HG03460 (cell line): ENCODE measurements around the gene VSNL1.

ENCODE experiments used
- ATAC-seq: cut with Tn5 transposase; IDR thresholded peaks from one replicate; pipeline ENCODE4 v1.9.1; 2021; ENCODE audit not compliant: unreplicated experiment

VSNL1 gene

DNA sequence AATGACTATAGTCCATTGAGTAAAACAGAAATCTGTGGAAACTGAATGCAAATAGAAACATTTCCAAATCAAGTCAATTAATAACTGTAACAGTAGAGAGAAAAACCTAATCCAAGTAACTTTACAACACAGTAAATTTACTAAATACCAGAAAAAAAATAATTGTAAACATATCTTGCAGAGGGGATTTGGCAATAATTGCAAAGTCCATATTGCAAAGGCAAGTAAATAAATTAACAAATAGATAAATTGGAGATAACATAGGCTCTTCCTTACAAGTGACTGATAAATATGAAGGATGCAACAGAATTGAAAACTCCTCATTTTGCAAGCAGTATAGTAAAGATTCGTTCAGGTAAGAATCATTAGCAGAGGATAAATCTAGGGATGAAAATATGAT, 148.1 kb downstream of the VSNL1 start:
- ATAC-seq = no peak

DNA sequence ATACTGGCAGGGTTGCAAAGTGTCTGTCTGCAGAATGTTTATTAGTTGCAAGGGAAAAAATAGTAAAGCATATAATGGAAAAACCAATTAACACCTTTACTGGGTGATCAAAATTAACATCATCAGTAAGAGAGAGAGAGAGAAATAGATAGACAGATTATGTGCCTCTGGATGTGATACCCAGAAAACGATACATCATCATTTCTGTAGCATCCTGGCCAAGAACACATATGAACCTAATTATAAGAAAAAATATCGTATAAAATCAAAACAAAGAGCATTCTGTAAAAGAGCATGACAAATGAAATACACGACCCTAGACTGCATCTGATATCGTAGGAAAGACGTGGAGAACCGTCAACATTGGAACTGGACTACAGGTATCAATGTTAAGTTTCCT, 148.5 kb downstream of the VSNL1 start:
- no peak for ATAC-seq

DNA sequence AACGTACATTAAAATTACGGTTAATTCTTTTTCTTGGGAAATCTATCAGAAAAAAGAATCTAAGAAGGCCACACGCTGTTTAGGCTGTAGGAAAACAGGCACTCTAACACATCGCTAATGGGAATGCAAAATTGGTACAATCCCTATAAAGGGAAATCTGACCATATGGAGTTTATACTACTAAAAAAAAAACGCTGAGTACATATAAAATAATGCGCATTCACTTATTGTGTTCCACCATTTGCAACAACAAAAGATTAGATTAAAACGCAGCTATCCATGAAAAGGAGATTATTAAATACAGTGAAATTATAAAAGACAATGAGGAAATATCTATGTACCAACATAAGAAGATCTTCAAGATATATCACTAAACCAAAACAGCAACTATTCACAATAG, 150.3 kb downstream of the VSNL1 start:
- no peak for ATAC-seq
